ENCODE measurements around the gene TMIE.

TMIE gene

DNA sequence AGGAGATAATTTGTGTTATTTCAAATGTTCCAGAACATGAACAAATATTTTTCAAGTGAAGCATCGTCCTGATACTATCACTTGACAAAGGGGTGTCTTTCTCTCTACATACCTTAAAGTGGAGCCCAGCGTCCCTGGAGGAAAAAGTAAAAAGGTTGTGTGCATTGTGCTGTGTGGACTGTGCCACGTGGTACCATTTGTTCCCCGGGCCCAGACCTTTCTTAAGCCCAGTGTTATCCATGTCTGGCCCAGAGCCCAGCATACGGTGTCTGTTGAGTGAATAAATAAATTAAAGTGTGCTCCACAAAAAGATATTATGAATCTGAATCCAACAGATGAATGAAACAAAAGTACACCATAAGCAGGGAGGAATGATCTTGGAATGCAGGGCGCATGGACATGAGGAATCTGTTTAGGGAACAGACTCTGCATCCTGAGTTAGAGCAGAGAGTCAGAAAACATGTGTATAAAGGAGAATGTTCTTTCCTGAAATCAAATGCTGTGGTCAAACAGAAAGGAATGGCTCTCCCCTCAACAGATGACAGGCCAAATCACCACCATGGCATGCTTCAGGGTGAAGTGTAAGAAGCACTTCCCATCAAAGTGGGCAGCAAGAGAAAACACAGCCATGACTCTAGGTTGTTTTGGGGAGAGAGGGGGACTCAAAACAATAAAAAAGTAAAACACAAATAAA, 24.6 kb downstream of the TMIE start:
- Histone ChIP-seq H3K9me2 (replicated peaks; ENCODE audit: control insufficient read depth, low read length) (no peaks in the 10 kb centered on the region), H3K9me3 (ENCODE audit: control insufficient read depth, insufficient read depth, low read length) (no peaks in the 10 kb centered on the region), H3K4me2 (ENCODE audit: low read length) (no peak overlapping the region), H3K79me2 (ENCODE audit: control insufficient read depth, low read length) (no peaks in the 10 kb centered on the region), H3K4me3 (ENCODE audit: low read length) (no peak overlapping the region), H3K4me1 (ENCODE audit: control insufficient read depth, low read length) (no peaks in the 10 kb centered on the region), H3K36me3 (ENCODE audit: control insufficient read depth, low read length) (no peaks in the 10 kb centered on the region), H3F3A (ENCODE audit: control insufficient read depth, insufficient read depth) (no peaks in the 10 kb centered on the region), H4K20me1 (ENCODE audit: control insufficient read depth, insufficient read depth, low read depth, low read length) (no peaks in the 10 kb centered on the region), H3K27ac (ENCODE audit: low read depth, low read length) (no peak overlapping the region), H3K27me3 (ENCODE audit: control insufficient read depth, low read length) (peaks cover 11% of the 10 kb centered on the region; the same call in 1 of the 2 replicates)
- TF ChIP-seq EZH2phosphoT487 (IDR thresholded peaks at IDR 0.05; ENCODE audit: borderline replicate concordance, low read length), result no peak
- TF ChIP-seq, protein P1, sequence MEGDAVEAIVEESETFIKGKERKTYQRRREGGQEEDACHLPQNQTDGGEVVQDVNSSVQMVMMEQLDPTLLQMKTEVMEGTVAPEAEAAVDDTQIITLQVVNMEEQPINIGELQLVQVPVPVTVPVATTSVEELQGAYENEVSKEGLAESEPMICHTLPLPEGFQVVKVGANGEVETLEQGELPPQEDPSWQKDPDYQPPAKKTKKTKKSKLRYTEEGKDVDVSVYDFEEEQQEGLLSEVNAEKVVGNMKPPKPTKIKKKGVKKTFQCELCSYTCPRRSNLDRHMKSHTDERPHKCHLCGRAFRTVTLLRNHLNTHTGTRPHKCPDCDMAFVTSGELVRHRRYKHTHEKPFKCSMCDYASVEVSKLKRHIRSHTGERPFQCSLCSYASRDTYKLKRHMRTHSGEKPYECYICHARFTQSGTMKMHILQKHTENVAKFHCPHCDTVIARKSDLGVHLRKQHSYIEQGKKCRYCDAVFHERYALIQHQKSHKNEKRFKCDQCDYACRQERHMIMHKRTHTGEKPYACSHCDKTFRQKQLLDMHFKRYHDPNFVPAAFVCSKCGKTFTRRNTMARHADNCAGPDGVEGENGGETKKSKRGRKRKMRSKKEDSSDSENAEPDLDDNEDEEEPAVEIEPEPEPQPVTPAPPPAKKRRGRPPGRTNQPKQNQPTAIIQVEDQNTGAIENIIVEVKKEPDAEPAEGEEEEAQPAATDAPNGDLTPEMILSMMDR (IDR thresholded peaks at IDR 0.05; ENCODE audit: low read depth, low read length, poor library complexity, severe bottlenecking), result no peak

DNA sequence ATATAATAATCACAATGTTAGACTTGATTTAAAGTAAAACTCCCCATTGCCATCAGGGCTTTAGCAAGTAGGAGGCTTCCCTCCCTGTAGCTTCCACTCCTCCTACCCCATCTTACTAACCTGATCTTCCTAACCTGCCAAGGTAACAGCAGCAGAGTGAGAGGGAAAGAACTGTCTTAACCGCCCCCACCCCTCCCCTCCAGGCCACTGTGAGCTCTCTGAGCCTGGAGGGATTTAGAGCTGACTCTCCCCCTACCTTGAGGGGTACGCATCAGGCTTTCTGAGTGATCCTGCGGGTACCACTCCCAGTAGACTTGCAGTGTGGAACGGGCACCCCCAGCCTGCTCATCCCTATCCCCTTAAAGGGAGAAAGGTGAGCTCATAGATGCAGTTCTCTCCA, 27.8 kb downstream of the TMIE start:
- H3K27ac ChIP-seq (ENCODE audit: low read depth, low read length), result no peak overlapping the region
- no peaks in the 10 kb centered on the region for H3K79me2 ChIP-seq (ENCODE audit: control insufficient read depth, low read length)
- no peak overlapping the region for H3K4me3 ChIP-seq (ENCODE audit: low read length)
- H3K9me2 ChIP-seq (replicated peaks; ENCODE audit: control insufficient read depth, low read length), result no peaks in the 10 kb centered on the region
- H3K4me2 ChIP-seq (ENCODE audit: low read length), result no peak overlapping the region
- no peaks in the 10 kb centered on the region for H3K9me3 ChIP-seq (ENCODE audit: control insufficient read depth, insufficient read depth, low read length)
- TF ChIP-seq, protein P1 (IDR thresholded peaks at IDR 0.05; ENCODE audit: low read depth, low read length, poor library complexity, severe bottlenecking), result no peak
- no peak for TF ChIP-seq EZH2phosphoT487 (IDR thresholded peaks at IDR 0.05; ENCODE audit: borderline replicate concordance, low read length)
- no peaks in the 10 kb centered on the region for H3K4me1 ChIP-seq (ENCODE audit: control insufficient read depth, low read length)
- H3K36me3 ChIP-seq (ENCODE audit: control insufficient read depth, low read length), result no peaks in the 10 kb centered on the region
- peaks cover 31% of the 10 kb centered on the region for H3K27me3 ChIP-seq (ENCODE audit: control insufficient read depth, low read length)
- H3F3A ChIP-seq (ENCODE audit: control insufficient read depth, insufficient read depth), result no peaks in the 10 kb centered on the region
- no peaks in the 10 kb centered on the region for H4K20me1 ChIP-seq (ENCODE audit: control insufficient read depth, insufficient read depth, low read depth, low read length)

DNA sequence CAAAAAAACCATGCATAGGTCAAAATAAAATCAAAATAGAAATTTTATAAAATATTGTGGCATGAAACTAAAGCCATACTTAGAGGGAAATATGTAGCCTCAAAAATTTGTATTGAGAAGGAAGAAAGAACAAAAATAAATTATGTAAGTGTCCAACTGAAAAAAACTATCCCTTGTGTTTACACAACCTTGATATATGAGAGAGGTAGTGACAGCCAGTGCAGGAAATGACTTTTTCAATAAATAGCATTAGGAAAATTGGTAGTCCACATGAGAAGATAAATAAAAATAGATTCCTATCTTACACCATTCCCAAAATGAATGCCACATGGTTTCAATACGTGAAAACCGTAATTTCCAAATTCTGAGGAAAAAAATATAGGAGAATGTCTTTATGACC, 29.6 kb downstream of the TMIE start:
- H3K4me2 ChIP-seq (ENCODE audit: low read length), result no peak overlapping the region
- no peak overlapping the region for H3K4me3 ChIP-seq (ENCODE audit: low read length)
- H3K79me2 ChIP-seq (ENCODE audit: control insufficient read depth, low read length), result no peaks in the 10 kb centered on the region
- no peak overlapping the region for H3K27ac ChIP-seq (ENCODE audit: low read depth, low read length)
- TF ChIP-seq, protein P1 (IDR thresholded peaks at IDR 0.05; ENCODE audit: low read depth, low read length, poor library complexity, severe bottlenecking), result no peak
- TF ChIP-seq EZH2phosphoT487 (IDR thresholded peaks at IDR 0.05; ENCODE audit: borderline replicate concordance, low read length), result no peak
- peaks cover 31% of the 10 kb centered on the region for H3K27me3 ChIP-seq (ENCODE audit: control insufficient read depth, low read length)
- no peaks in the 10 kb centered on the region for H3K9me2 ChIP-seq (replicated peaks; ENCODE audit: control insufficient read depth, low read length)
- H3K9me3 ChIP-seq (ENCODE audit: control insufficient read depth, insufficient read depth, low read length), result no peaks in the 10 kb centered on the region
- H4K20me1 ChIP-seq (ENCODE audit: control insufficient read depth, insufficient read depth, low read depth, low read length), result no peaks in the 10 kb centered on the region
- no peaks in the 10 kb centered on the region for H3K4me1 ChIP-seq (ENCODE audit: control insufficient read depth, low read length)
- no peaks in the 10 kb centered on the region for H3K36me3 ChIP-seq (ENCODE audit: control insufficient read depth, low read length)
- H3F3A ChIP-seq (ENCODE audit: control insufficient read depth, insufficient read depth), result no peaks in the 10 kb centered on the region
